Epithelial cell of proximal tubule (primary cell): ENCODE results near the gene FCN2. TPM values are rescaled to one million over a fixed set of nuclear protein-coding genes. Genes with fewer than 3 reads are reported as not detected.

Experiments used
- DNase-seq: peaks from one replicate; pipeline ENCODE4 v3.0.0-alpha.2; 2011; ENCODE audit warnings: low read depth
- H3K4me3 ChIP-seq: 2 replicates; pipeline ENCODE4 v1.5.1; 2011; ENCODE audit warnings: low read depth, mild to moderate bottlenecking, low read length
- total RNA-seq: library from RNA; depleted of rRNA; stranded (reverse); fragments of >200 nt; gene quantifications from 2 replicates; pipeline ENCODE4 v1.2.3, GENCODE V29; 2015
- TF ChIP-seq, protein P1 (sequence below): conservative IDR thresholded peaks from 2 replicates; pipeline ENCODE4 v1.5.1; 2012; ENCODE audit warnings: low read depth, mild to moderate bottlenecking, low read length

Gene FCN2
- total RNA-seq, 1 donor from 2014 or later, result not detected

DNA sequence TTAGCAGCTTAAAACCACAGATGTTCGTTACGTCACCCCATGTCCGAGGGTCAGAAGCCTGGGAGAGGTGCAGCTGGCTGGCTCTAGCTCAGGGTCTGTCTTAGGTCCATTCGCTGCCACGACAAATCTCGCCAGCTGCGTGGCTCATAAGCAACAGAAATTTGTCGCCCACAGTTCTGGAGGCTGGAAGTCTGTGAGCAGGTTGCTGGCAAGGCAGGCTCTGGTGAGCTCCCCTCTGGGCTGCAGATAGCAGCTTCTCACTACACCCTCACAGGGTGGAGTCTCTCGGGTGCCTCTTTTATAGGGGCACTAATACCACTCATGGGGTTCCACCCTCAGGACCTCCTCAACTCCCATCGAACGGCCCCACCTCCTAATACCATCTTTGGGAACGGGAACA is 40.1 kb upstream of the FCN2 start:
- TF ChIP-seq, protein P1, sequence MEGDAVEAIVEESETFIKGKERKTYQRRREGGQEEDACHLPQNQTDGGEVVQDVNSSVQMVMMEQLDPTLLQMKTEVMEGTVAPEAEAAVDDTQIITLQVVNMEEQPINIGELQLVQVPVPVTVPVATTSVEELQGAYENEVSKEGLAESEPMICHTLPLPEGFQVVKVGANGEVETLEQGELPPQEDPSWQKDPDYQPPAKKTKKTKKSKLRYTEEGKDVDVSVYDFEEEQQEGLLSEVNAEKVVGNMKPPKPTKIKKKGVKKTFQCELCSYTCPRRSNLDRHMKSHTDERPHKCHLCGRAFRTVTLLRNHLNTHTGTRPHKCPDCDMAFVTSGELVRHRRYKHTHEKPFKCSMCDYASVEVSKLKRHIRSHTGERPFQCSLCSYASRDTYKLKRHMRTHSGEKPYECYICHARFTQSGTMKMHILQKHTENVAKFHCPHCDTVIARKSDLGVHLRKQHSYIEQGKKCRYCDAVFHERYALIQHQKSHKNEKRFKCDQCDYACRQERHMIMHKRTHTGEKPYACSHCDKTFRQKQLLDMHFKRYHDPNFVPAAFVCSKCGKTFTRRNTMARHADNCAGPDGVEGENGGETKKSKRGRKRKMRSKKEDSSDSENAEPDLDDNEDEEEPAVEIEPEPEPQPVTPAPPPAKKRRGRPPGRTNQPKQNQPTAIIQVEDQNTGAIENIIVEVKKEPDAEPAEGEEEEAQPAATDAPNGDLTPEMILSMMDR, result no peak
- H3K4me3 ChIP-seq, result no peak overlapping the region
- DNase-seq, result no peak

DNA sequence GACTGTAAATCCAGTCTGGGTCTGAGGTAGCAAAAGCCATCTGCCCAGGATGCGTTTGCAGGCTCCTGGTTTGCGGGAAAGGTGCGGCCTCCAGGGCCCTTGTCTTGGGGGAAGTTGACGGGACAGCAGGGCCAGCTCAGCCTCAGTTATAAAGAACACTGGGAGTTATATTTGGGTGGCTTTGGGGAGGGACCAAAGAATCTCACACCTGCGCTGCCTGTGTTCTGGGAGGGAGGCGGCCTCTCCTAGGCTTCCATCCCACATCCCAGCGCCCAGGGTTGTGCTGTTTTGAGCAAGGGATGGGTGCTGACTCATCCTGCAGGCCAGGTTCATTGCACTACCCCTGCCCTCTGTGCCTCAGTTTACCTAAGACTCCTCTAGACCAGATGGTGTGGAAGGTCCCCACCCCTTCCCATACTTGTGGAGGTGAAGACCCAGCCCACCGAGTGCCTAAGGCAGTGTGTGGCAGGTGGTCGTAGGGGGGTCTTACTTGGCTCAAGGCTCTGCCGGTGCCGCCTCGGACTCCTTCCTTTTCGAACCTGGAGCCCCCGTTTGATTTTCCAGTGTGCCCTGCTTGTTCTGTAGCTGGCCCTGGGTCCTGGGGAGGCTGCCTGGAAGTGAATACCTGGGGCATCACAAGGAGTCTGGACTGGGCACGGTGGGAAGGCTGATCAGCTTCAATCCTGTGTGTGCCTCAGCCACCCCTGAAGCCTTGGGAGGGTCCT is 39.3 kb upstream of the FCN2 start:
- H3K4me3 ChIP-seq, result no peak overlapping the region
- no peak for DNase-seq
- TF ChIP-seq, protein P1, result no peak

DNA sequence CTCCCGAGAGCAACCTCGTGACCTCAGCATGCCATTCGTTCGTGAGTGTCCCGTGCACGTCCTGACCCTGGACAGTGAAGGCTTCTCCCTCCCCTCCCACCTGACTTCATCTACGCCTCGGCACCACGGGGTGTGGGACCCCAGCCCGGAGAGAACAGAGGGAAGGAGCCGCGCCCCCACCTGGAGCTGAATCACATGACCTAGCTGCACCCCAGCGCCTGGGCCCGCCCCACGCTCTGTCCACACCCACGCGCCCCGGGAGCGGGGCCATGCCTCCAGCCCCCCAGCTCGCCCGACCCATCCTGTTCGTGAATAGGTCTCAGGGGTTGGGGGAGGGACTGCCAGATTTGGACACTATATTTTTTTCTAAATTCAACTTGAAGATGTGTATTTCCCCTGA is 38.3 kb upstream of the FCN2 start:
- no peak for DNase-seq
- H3K4me3 ChIP-seq, result no peak overlapping the region
- TF ChIP-seq, protein P1, result no peak

DNA sequence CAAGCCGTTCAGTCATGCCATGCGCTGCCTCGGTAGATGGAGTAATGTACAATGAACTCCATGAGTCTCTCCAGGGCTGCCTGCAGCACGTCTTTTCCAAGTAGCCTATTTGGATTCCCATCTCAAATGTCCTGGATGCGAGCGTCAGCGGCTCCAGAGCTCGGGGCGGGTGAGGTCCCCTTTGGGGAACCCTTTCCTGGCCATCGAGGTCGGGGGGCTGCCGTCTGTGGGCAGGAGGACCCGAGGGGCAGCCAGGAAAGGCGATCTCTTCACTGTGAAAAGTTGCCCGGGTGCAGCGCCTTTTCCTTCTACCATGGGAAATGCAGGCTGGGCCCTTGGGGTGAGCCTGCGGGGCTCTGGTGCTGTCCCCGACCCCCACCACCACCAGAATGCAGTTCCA is 36.9 kb upstream of the FCN2 start:
- DNase-seq, result no peak
- H3K4me3 ChIP-seq, result no peak overlapping the region
- TF ChIP-seq, protein P1, result no peak

DNA sequence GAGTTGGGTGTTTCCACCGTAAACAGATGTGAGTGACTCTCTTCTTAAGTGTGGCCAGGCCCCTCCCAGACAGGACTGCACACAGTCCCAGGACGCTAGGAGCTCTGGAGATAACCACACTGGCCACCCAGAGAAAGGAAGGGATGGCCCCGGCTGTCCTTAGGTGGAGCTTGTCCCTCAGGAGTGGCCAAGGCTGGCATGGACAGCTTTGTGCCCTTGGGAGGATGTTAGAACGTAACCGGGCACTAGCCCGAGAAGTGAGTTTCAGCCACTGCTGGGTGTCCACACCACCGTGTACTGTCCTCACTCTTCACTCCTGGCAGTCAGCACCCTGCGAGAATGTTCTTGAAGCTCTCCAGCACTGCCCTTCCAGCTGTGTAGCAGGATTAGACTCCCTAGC is 35.8 kb upstream of the FCN2 start:
- no peak overlapping the region for H3K4me3 ChIP-seq
- TF ChIP-seq, protein P1, result no peak
- no peak for DNase-seq

DNA sequence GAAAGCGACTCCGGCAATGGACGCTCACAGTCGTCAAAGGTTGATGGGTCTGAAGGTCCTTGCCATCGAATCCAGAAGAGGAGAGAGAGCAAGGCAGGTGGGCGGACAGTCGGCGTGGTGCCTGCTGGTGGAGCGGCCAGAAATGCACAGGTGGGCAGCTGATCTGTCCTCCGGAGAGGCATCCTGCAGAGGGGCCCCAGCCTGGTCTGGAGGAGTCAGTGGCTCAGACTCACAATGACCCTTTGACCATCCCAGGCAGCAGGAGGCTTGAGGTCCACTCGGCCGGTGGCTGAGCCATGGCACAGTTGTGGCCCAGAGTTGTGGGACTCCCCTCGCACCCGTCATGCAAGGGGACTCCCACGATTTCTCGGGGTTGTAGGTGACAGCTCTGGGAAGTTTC is 34.4 kb upstream of the FCN2 start:
- H3K4me3 ChIP-seq, result no peak overlapping the region
- TF ChIP-seq, protein P1, result no peak
- DNase-seq, result no peak

DNA sequence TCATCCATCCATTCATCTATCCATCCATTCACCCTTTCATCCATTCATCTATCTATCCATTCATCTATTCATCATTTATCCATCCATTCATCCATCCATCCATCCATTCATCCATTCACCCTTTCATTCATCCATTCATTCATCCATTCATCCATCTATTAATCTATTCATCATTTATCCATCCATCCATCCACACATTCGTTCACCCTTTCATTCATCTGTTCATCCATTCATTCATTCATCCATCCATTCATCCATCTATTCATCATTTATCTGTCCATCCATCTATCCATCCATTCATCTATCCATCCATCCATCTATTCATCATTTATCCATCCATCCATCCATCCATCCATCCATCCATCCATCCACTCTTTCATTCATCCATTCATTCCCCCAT is 33.9 kb upstream of the FCN2 start:
- DNase-seq, result no peak
- TF ChIP-seq, protein P1, result no peak
- H3K4me3 ChIP-seq, result no peak overlapping the region
